GM21367 (cell line): ENCODE results near the gene OR10G4.
"Not testable (repeated sequence)": the region's sequence is repeated elsewhere in the genome, so short reads cannot be mapped to it uniquely, and the experiment has no call there.

Source experiments
- ATAC-seq: cut with Tn5 transposase; IDR thresholded peaks from one replicate; pipeline ENCODE4 v1.9.1; 2021; ENCODE audit not compliant: unreplicated experiment

The OR10G4 gene, protein sequence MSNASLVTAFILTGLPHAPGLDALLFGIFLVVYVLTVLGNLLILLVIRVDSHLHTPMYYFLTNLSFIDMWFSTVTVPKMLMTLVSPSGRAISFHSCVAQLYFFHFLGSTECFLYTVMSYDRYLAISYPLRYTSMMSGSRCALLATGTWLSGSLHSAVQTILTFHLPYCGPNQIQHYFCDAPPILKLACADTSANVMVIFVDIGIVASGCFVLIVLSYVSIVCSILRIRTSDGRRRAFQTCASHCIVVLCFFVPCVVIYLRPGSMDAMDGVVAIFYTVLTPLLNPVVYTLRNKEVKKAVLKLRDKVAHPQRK

DNA sequence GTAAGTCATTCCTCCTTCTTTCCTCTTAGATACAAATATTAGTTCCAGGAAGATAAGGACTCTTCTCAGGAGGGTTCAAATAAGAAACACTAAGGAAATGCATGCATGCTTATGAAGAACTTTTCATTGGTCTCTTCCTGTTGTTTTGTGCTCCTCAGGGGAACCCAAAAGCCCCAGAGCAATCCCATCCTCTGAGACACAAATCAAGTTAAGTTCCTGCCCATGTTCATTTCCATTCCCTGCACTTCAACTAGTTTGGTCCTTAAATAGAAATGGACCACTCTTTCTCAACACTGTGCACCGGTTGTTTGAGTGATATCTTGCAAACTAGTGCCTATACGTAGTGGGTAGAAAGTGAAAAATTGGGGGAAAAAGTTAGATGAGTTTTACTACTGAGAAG is at the start of gene OR10G4:
TSS of gene OR10G4 (plus strand) at position 301 of the 400 bp plus-strand sequence. CDS start 2,578 bp downstream, outside the sequence.
- ATAC-seq, result no peak

DNA sequence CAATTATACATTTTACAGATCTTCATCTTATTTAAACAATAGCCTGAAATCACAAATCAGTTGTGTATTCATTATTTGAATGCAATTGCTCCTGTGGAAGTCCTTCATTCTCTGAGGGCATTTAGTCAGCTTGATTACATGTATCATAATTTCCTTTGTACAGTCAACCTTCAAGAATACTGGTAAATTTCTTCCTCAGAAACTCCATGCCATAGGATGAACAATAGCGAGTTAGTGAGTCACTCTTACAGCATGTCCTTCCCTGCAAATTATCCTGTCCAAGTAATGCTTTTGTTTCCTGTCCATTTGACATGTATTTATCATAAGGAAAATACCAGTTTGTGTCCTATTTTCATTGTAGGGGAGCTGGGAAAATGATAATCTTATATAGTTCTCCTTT is 39.0 kb upstream of the OR10G4 start:
- no peak for ATAC-seq

DNA sequence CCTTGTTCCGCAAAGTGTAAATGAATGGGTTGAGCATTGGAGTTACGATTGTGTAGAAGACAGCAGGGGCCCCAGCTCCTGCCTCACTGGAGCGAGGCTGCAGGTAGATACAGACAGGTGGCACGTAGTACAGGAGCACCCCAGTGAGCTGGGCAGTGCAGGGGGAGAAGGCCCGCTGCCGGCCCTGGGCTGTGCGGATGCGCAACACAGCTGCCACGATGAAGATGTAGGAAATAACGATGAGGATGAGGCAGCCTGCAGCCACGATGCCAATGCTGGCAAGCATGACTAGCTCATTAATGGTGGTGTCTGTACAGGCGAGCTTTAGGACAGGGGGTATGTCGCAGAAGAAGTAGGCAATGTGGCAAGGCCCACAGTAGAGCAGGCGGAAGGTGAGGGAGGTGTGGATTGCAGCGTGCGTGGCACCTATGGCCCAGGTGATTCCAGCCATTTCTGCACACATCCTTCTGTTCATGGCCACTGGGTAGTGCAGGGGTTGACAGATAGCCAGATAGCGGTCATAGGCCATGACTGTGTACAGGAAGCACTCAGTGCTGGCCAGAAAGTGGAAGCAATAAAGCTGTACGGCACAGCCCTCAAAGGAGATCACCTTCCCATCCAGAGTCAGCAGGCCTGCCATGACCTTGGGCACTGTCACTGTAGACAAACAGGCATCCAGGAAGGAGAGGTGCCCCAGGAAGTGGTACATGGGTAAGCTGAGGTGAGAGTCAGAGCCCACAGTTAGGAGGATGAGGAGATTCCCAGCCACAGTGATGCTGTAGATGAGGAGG is 35.8 kb upstream of the OR10G4 start:
- no peak for ATAC-seq

DNA sequence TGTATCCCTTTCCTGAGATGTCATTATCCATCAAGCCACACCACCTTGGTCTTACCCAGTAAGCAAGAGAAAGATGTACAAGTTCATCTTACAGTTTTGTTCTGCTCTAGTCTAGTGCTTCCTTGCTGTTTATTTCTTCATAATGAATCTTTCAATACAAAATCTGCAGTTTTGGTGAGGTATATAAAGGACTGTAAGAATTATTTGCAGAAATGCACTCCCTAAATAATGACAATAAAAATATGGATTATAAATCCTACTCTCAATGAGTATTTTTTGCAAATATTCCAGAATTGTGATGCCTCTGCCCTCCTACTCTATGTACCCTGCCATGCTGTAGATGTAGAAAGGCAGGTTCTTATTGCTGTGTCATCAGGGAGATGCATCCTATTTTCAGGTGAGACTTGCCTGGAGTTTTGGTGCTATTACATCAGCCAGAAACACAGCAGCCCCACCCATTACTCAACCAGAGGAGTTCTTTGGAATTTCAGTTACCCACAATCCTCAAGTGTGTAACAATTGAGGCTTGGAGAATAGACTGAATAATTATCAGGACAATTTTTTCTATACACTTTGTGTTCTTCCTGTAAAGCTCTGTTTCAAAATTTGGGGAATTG is 35.0 kb upstream of the OR10G4 start, which contains the start of gene OR10S1:
TSS of gene OR10S1 (minus strand) at position 51 of the 617 bp plus-strand sequence. CDS start 117 bp downstream, outside the sequence.
- ATAC-seq, result no peak

DNA sequence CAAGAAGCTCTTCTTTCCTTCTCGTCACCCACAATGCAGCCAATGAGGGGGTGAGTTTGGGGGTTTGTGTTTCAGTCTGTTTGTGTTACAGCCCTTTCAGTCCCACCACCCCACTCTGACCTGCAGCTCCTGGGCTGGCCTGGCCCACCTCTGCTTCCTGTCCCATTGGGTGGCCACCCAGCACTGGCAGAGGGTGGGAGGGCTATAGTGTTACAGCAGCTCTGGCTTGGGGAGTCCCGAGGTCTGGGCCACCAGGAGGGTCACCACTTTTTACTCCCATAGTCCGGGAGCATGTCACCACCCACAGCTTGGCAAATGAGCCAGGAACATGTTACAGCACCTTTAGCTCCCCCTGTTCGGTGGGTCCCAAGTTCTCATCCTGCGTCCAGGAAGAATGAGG is 33.5 kb upstream of the OR10G4 start:
- no peak for ATAC-seq

DNA sequence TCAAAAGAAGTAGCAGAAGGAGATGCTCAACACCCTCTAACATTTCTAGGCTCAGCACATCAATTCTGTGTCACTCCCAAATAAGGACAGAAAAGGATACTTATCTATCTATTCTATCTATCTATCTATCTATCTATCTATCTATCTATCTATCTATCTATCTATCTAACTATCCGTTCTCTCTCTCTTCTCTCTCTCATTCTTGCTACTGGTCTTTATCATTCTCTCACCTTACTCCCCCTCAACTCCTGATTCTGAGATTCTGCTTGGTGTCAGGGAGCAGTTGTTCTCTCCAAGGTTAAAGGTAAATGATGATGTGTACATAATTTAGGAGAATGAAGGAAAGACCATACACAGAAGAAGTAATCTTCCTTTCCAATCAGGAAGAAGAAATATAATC is 17.7 kb upstream of the OR10G4 start, which contains the start of gene OR10G6:
TSS of gene OR10G6 (minus strand) at position 43 of the 400 bp plus-strand sequence. CDS start at position 43, 0 bp downstream.
- no peak for ATAC-seq

DNA sequence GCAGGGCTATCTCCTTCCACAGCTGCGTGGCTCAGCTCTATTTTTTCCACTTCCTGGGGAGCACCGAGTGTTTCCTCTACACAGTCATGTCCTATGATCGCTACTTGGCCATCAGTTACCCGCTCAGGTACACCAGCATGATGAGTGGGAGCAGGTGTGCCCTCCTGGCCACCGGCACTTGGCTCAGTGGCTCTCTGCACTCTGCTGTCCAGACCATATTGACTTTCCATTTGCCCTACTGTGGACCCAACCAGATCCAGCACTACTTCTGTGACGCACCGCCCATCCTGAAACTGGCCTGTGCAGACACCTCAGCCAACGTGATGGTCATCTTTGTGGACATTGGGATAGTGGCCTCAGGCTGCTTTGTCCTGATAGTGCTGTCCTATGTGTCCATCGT is 3.0 kb downstream of the OR10G4 start:
- not testable (repeated sequence) for ATAC-seq

DNA sequence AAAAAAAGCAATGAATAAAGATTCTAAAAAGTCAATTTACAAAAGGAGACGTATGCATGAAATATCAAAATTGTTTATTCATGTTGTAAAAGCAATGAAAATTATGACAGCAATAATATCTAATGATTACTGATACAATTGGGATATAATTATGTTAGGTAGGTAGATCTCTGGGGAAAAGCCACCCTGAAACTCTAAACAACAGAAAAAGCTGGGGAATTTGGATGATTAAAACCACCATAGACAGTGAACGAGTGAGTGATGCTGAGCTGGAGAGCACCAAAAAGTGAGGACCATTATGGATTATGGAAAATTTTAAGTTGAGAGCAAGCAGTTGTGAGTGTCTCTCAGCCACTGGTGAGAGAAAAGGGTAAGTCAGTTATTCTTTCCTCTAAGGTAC is 13.7 kb downstream of the OR10G4 start, which contains the start of gene OR10G8:
TSS of gene OR10G8 (plus strand) at position 301 of the 400 bp plus-strand sequence. CDS start 2,825 bp downstream, outside the sequence.
- ATAC-seq, result no peak

DNA sequence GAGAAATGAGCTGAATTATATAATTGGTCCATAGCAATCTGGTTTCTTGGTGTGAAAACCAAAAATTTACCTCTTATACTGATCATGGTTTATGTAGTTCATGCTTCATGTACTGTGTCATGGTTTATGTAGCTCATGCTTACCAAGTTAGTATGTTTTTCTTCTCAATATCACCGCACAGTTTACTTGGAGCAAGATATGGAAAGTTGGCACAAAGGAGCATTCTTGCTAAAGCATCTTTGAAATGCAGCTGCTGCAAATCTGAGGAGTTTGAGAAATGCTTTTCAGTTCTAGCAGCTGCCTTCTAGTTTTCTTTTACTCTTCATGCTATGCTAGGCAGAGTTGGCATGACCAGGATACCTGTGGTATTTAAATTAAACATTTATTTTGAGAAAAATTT is 23.9 kb downstream of the OR10G4 start:
- no peak for ATAC-seq

DNA sequence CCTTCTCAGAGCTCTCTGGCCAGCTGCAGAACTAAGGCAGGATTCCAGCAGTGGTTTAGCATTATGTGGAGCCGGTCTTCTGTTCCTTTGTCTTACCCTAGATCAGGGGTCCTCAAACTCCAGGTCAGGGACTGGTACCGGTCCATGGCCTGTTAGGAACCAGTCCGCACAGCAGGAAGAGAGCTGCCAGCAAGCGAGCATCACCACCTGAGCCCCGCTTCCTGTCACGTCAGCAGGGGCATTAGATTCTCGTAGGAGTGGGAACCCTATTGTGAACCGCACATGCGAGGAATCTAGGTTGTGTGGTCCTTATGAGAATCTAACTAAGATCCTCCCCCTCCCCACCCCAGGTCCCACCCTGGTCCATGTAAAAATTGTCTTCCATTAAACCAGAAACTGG is 26.8 kb downstream of the OR10G4 start:
- ATAC-seq, result no peak

DNA sequence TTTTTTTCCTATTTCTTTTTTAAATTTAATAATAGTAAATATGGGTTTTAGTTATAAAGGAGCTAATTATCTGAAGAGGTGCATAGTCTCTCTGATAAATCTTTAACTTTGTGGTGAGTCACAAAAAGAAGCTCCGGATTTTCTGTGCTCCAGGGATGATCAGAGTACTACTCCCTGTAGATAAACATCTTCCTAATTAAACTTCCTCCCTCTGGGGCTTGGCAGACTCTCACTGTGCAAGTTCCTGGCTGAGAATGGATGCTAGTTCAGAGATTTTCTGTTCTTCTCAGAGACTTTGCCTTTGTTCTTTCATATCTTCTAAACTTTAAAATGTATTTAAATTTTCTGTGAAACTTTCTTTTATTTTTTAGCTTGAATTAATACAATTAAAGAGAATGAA is 28.5 kb downstream of the OR10G4 start, which contains the start of gene OR10G7:
TSS of gene OR10G7 (minus strand) at position 72 of the 400 bp plus-strand sequence. CDS start 2,324 bp downstream, outside the sequence.
- ATAC-seq, result no peak

DNA sequence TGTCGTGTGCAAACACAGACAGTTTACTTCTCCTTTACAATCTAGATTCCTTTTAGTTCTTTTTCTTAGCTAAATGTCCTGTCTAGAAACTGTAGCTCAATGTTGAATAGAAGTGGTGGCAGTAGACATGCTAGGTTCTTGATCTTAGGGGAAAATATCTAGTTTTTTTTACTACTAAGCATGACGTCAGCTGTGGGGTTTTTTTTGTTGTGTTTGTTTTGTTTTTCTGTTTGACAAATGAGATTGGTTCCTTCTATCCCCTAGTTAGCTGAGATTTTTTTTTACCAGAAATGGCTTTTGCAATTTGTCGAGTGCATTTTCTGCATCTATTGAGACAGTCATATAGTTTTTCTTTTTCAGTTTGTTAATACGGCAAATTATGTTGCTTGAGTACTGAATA is 30.6 kb downstream of the OR10G4 start:
- ATAC-seq, result no peak

DNA sequence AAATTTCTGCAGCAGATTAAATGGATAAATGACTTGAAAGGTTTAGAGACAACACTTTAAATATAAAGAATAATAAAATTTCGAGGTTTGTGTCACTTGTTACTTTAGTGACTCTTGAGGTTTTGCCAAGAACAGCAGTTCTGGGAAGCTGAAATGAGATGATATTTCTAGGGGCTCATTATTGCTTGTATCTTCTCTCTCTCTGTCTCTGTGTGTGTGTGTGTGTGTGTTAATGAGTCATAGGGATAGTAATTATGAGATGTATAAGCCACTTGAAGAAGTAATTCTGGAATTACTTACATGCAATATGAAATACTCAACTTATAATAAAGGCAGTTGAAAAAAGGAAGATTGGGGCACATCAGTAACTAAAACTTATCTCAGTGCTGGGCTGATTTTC is 38.0 kb downstream of the OR10G4 start:
- ATAC-seq, result no peak

DNA sequence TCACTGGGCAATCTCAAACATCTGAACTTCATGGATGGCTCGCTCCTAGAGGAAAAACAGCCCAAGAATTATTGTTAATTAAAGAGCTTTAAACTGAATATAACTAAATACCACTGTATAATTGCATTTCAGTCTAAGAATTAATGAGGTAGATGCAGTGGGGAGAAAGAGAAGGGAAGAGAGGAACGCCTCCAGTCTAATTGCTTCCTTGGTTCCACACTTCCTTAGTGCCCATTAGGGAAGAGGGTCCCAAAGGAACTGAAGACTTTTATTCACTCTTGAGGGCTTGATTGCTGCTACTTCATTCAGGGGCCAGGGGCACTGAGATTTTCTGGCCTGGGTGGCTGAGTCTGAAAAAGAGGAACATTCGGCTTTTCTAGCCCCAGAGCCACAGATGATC is 40.2 kb downstream of the OR10G4 start:
- ATAC-seq, result no peak
